Kidney epithelial cell (primary cell): ENCODE measurements around the gene UBASH3B. TPM values are rescaled to one million over a fixed set of nuclear protein-coding genes. Genes with fewer than 3 reads are reported as not detected.

ENCODE experiments used
- DNase-seq: peaks from one replicate; pipeline ENCODE4 v3.0.0-alpha.2; 2010; ENCODE audit warnings: low read depth
- H3K27me3 ChIP-seq: 2 replicates; pipeline ENCODE4 v1.6.0; 2011; ENCODE audit warnings: low read length; ENCODE audit not compliant: control insufficient read depth, insufficient read depth
- H3K36me3 ChIP-seq: 2 replicates; pipeline ENCODE4 v1.5.1; 2011; ENCODE audit warnings: low read length; ENCODE audit not compliant: control insufficient read depth, insufficient read depth
- H3K4me3 ChIP-seq: 2 replicates; pipeline ENCODE4 v1.5.1; 2011; ENCODE audit warnings: low read depth, mild to moderate bottlenecking, control low read depth, low read length
- CTCF ChIP-seq: IDR thresholded peaks from 2 replicates; pipeline ENCODE4 v1.5.1; 2011; ENCODE audit warnings: mild to moderate bottlenecking, moderate library complexity, low read length, control low read depth, inconsistent platforms; ENCODE audit not compliant: insufficient read depth, poor library complexity, severe bottlenecking
- total RNA-seq: library from RNA; depleted of rRNA; stranded (reverse); fragments of >200 nt; gene quantifications from 2 replicates; pipeline ENCODE4 v1.2.3, GENCODE V29; 2015

Gene UBASH3B
- total RNA-seq, 1 donor from 2014 or later: 32.0 TPM

- no peak for TF ChIP-seq CTCF
- DNase-seq: no peak
- Histone ChIP-seq H3K27me3 (no peaks in the 10 kb centered on the region), H3K36me3 (no peaks in the 10 kb centered on the region), H3K4me3 (no peak overlapping the region)
These were observed 79.5 kb downstream of the UBASH3B start for GRCh38 chr11:122734848-122735496.

GRCh38 chr11:122737951-122738693 lies 82.6 kb downstream of the UBASH3B start:
- Histone ChIP-seq H3K27me3 (no peaks in the 10 kb centered on the region), H3K36me3 (no peaks in the 10 kb centered on the region), H3K4me3 (no peak overlapping the region)
- no peak for DNase-seq
- TF ChIP-seq CTCF: no peak

- H3K4me3 ChIP-seq: no peak overlapping the region
- DNase-seq: no peak
- no peaks in the 10 kb centered on the region for H3K36me3 ChIP-seq
- H3K27me3 ChIP-seq: no peaks in the 10 kb centered on the region
- no peak for TF ChIP-seq CTCF
These were observed 86.2 kb downstream of the UBASH3B start for GRCh38 chr11:122741613-122742300.

- TF ChIP-seq CTCF: no peak
- Histone ChIP-seq H3K27me3 (no peaks in the 10 kb centered on the region), H3K36me3 (no peaks in the 10 kb centered on the region), H3K4me3 (no peak overlapping the region)
- DNase-seq: no peak
These were observed 86.9 kb downstream of the UBASH3B start for GRCh38 chr11:122742301-122743018.

- no peaks in the 10 kb centered on the region for H3K27me3 ChIP-seq
- DNase-seq: no peak
- no peaks in the 10 kb centered on the region for H3K36me3 ChIP-seq
- H3K4me3 ChIP-seq: no peak overlapping the region
- TF ChIP-seq CTCF: no peak
These were observed 87.7 kb downstream of the UBASH3B start for GRCh38 chr11:122743097-122743741.
